Posterior cingulate gyrus (tissue), 11 donors: ENCODE measurements around the gene NR6A1.

ENCODE experiments used
- DNase-seq, 10 donors: peaks; one replicate each; pipeline versions ENCODE4 v3.0.0 to v3.0.0-alpha.2; 2020 to 2021; ENCODE audit warnings: mixed read lengths in 3 of 10
- intact Hi-C: fragments of 100-400 bp; cut with DNase I; formaldehyde crosslinking; loops from one replicate; pipeline ENCODE4 v1.15.1; 2023

NR6A1 gene

DNA sequence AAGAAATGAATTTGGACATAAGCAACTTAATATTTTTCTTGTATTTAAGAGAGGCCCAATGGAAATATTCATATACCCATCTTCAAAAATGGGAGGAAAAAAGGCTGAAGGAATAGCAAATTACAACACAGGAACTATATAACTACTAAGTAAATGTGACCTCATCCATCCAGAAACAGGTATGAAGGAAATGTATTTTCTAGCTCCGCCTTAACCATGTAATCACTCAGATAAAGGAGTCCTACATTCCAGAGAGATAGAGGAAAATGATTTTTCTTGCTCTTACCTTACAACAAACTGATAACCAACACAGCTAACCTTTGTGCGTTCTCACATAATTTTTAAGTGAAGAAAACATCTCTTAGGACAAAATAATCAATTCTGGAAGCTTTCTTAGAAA is 96.5 kb downstream of the NR6A1 start:
- intact Hi-C loops, result no loop called here
- no peak for DNase-seq

DNA sequence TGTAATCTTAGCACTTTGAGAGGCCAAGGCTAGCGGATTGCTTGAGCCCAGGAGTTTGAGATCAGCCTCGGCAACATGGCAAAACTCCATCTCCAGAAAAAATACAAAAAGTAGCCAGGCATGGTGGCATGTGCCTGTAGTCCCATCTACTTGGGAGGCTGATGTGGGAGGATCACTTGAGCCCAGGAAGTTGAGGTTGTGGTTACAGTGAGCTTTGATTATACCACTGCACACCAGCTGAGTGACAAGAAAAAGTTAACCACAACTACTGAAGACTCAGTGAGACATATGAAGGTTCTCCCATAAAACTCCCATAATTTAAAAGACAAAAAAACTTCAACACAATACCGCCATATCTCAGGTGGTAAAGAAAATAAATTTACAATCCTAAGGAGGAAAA is 98.0 kb downstream of the NR6A1 start:
- DNase-seq, result no peak
- intact Hi-C loops, result no loop called here

DNA sequence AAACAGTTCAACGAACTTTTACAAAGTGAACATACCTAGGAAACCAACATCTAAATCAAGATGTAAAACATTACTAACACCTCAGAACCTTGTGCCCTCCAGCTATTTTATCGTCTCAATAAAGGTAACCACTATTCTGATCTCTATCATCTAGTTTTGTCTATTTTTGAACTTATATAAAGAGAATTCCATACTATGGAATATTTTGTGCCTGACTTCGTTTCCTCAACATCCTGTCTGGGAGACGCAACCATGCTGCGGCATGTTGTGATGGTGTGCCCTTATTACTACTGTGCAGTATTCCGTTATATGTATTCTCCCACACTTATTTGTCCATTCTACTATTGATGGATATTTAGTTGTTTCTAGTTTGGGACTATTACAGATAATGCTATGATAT is 99.2 kb downstream of the NR6A1 start:
- intact Hi-C loops, result no loop called here
- DNase-seq, result no peak

DNA sequence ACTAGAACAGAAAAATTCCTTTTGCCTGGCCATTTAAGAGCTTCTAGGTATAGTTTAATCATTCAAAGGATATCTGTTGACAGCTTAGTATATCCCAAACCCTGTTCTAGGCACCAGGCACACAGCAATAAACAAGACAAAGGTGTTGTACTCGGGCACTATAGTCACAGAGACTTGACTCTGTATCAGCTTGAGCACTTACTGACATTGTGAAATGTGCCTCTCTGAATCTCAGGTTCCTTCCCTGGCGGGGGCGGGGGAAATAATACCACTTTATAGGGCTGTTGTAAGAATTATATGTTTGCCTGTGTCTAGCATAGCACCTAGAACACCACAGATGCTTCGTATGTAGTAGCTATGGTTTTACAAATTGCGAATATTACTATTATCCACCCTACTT is 104.5 kb downstream of the NR6A1 start:
- no peak for DNase-seq
- intact Hi-C loops, result no loop called here

DNA sequence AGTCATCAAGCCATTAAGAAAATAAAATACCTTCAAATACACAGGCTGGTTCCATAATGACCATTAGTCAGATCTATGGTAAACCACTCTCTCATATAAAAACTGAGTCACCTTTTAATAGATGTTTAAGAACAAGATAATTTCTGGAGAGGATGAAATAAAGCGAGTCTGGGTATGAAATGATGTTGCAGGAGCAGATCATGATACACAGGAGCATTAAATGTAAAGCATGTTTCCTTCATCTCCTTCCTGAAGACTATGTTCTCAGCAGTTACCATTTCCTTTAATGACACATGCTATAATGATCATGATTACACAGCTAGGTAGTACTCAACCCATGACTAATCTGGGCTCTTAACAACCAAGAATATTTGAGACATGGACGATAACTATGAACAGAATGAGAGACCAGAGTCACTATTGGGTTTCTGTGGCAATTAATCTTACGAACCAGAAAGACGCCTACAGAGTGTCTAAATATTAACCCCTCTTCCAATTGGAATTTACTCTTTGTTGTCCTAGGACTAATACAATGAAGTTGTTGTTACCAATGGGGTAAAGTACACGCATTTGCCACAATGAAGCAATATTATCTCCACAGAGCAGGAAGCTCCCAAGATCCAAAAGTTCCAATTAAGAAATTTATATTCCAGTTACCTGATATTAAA is 105.6 kb downstream of the NR6A1 start:
- DNase-seq, result no peak
- intact Hi-C loops, result no loop called here

DNA sequence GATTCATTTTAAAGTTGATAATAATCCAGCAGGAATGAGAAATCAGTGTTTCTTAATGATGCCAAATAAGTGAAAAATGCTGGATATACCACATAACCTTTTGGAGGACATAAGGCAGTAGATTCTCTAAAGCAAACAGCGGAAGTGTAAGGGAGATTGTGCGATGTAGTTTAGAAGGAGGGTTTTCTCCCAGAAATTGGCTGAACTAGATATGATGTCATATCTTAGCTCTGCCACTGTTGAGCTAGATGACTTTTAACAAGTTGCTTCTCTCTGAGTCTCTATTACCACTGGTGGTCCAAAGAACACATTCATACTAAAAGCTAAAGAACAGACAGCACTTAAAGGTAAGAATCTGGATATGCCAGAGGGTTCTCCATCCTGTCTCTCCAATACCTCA is 107.0 kb downstream of the NR6A1 start:
- no peak for DNase-seq
- intact Hi-C loops, result loop anchor here (5.0 kb wide), 1 partner anchor 48 kb away; no protein-coding TSS in a partner anchor

GRCh38 chr9:124663046-124663961 is 107.8 kb downstream of the NR6A1 start:
- intact Hi-C loops, result loop anchor here (5.0 kb wide), 1 partner anchor 49 kb away; no protein-coding TSS in a partner anchor
- no peak for DNase-seq

DNA sequence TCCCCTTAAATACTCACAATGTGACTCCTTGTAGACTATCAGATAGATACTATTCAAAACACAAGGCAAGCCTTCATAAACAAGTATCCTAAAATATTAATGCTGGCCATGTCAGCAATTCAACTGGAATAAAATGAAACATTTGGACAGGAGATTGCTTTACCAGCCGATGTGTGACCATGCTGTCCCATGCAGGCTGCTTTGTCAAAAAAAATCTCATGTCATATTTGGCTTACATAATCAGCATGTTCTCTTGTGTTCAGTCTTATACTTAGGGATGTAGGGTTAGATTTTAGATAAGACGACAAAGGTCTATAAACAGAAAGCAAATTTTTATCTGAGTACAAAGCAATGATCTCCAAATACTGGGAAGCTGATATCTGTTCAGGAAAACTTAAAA is 108.5 kb downstream of the NR6A1 start:
- DNase-seq, result no peak
- intact Hi-C loops, result loop anchor here (5.0 kb wide), 1 partner anchor 50 kb away; no protein-coding TSS in a partner anchor

GRCh38 chr9:124661271-124661670 is 109.8 kb downstream of the NR6A1 start:
- no peak for DNase-seq
- intact Hi-C loops, result loop anchor here (5.0 kb wide), 1 partner anchor 51 kb away; no protein-coding TSS in a partner anchor

- DNase-seq, result peak in 6 of 10 donors; percentile 22 to 86 (median 44)
- intact Hi-C loops, result loop anchor here (5.0 kb wide), 1 partner anchor 52 kb away; no protein-coding TSS in a partner anchor
These were observed 110.7 kb downstream of the NR6A1 start for GRCh38 chr9:124660341-124660801.

- intact Hi-C loops, result no loop called here
- DNase-seq, result peak; percentile 38 to 93 (median 70)
These were observed 111.9 kb downstream of the NR6A1 start for GRCh38 chr9:124659099-124659659.

GRCh38 chr9:124658165-124659017 is 112.7 kb downstream of the NR6A1 start:
- intact Hi-C loops, result no loop called here
- DNase-seq, result peak; percentile 40 to 95 (median 66)

- intact Hi-C loops, result no loop called here
- no peak for DNase-seq
These were observed 113.6 kb downstream of the NR6A1 start for GRCh38 chr9:124657516-124657915.

DNA sequence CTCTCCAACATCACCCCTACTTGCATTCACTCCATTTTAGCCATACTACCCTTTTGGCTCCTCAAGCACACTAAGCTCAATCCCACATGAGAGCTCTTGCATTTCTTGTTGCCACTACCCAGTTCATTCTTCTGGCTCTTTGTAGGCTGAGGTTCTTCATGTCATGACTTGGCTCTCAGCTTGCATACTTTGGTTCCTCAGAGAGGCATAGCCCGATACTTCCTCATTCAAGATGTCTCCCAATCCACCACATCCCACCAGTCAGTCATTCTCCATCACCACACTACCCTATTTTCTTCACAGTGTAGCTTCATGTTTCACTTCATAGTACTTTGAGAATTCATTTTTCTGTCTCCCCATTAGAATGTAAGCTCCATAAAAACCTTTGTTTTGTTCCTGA is 116.7 kb downstream of the NR6A1 start:
- DNase-seq, result no peak
- intact Hi-C loops, result no loop called here

GRCh38 chr9:124652615-124653393 is 118.3 kb downstream of the NR6A1 start:
- intact Hi-C loops, result no loop called here
- no peak for DNase-seq

- intact Hi-C loops, result no loop called here
- no peak for DNase-seq
These were observed 118.9 kb downstream of the NR6A1 start for GRCh38 chr9:124652203-124652602.

- intact Hi-C loops, result no loop called here
- DNase-seq, result no peak
These were observed 125.8 kb downstream of the NR6A1 start for GRCh38 chr9:124645274-124645673.

- no peak for DNase-seq
- intact Hi-C loops, result no loop called here
These were observed 131.5 kb downstream of the NR6A1 start for GRCh38 chr9:124639637-124640036.

DNA sequence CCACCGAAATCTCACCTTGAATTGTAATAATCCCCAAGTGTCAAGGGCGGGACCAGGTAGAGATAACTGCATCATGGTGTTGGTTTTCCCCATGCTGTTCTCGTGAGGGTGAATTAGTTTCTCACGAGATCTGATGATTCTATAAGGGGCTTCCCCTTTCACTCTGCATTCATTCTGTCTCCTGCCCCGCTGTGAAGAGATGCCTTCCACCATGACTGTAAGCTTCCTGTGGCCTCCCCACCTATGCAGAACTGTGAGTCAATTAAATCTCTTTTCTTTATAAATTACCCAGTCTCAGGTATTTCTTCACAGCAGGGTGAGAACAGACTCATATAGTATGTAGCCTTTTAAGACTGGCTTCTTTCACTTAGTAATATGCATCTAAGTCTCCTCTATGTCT is 135.8 kb downstream of the NR6A1 start:
- intact Hi-C loops, result no loop called here
- DNase-seq, result no peak
